K562 (cell line): ENCODE results near the gene HAL. TPM values are rescaled to one million over a fixed set of nuclear protein-coding genes. Genes with fewer than 3 reads are reported as not detected.

Experiments
- DNMT1 ChIP-seq: fragments of 450-650 bp; IDR thresholded peaks from 2 replicates; pipeline ENCODE4 v1.6.1; 2016; ENCODE audit warnings: antibody characterized with exemption, mild to moderate bottlenecking
- ESRRB ChIP-seq: fragments of 250-450 bp; sonication (Bioruptor Pico); IDR thresholded peaks from 2 replicates; pipeline ENCODE4 v1.5.0; 2020; ENCODE audit warnings: mild to moderate bottlenecking, moderate library complexity, borderline replicate concordance
- GABPA ChIP-seq: fragments of 200-800 bp; sonication (Bioruptor generic); conservative IDR thresholded peaks from 2 replicates; pipeline ENCODE4 v1.6.1; 2016; ENCODE audit warnings: low read depth, missing genetic modification characterization, missing compliant biosample characterization
- HINFP ChIP-seq: fragments of 450-650 bp; conservative IDR thresholded peaks from 2 replicates; pipeline ENCODE4 v1.6.1; 2016; ENCODE audit warnings: missing genetic modification characterization, low read depth, mild to moderate bottlenecking, control low read depth, missing compliant biosample characterization
- KAT8 ChIP-seq: fragments of 450-650 bp; IDR thresholded peaks from 2 replicates; pipeline ENCODE4 v1.6.1; 2016; ENCODE audit warnings: low read depth, mild to moderate bottlenecking
- MTA1 ChIP-seq: fragments of 450-650 bp; IDR thresholded peaks from 2 replicates; pipeline ENCODE4 v1.6.1; 2017; ENCODE audit warnings: borderline replicate concordance
- NCOA1 ChIP-seq: fragments of 450-650 bp; IDR thresholded peaks from 2 replicates; pipeline ENCODE4 v1.6.1; 2016; ENCODE audit warnings: low read depth
- NKRF ChIP-seq: fragments of 450-650 bp; IDR thresholded peaks from 2 replicates; pipeline ENCODE4 v1.6.1; 2016; ENCODE audit warnings: borderline replicate concordance
- SIN3A ChIP-seq, 2 experiments: fragments of 150-350 bp in 1 of 2; IDR thresholded peaks; 2 replicates each; pipeline ENCODE4 v1.6.1; 2011 to 2016; ENCODE audit warnings: borderline replicate concordance in 2 of 2, low read depth in 2 of 2, low read length in 2 of 2, mild to moderate bottlenecking in 2 of 2, moderate library complexity in 2 of 2; ENCODE audit not compliant: control insufficient read depth in 1 of 2
- SMARCC2 ChIP-seq: fragments of 450-650 bp; IDR thresholded peaks from 2 replicates; pipeline ENCODE4 v1.6.1; 2017; ENCODE audit warnings: antibody characterized with exemption, moderate library complexity, mild to moderate bottlenecking, low read depth
- ZNF277 ChIP-seq: fragments of 250-450 bp; sonication (Bioruptor Pico); IDR thresholded peaks from 2 replicates; pipeline ENCODE4 v1.8.0; 2022; ENCODE audit warnings: inconsistent platforms, mild to moderate bottlenecking, moderate library complexity, borderline replicate concordance
- ZNF384 ChIP-seq: IDR thresholded peaks from 2 replicates; pipeline ENCODE4 v1.6.1; 2012; ENCODE audit warnings: low read depth, low read length, improper control_type of control experiment
- ZNF431 ChIP-seq: sonication (generic); formaldehyde crosslinking; IDR thresholded peaks from 2 replicates; pipeline ENCODE4 v1.8.0; 2022; ENCODE audit warnings: mild to moderate bottlenecking, missing genetic modification reagents
- ZNF655 ChIP-seq: fragments of 250-450 bp; sonication (Bioruptor Pico); IDR thresholded peaks from 2 replicates; pipeline ENCODE4 v1.5.0; 2021
- polyA plus RNA-seq, 8 experiments: library from polyadenylated mRNA; depleted of rRNA in 4 of 8; stranded (reverse) in 5 of 8; unstranded in 3 of 8; fragments of >200 nt; fragmentation: Nextera tagmentation in 2 of 8; fragmentation: Illumina TruSeq in 1 of 8; extraction: Ambion mirVana in 2 of 8; extraction: Trizol in 1 of 8; gene quantifications; 2 replicates each; pipeline versions ENCODE4 v1.2.1 to v1.2.3, GENCODE V29; 2011 to 2014; ENCODE audit warnings: inconsistent platforms in 1 of 8, missing spikeins in 1 of 8
- total RNA-seq, 7 experiments: library from RNA; depleted of rRNA in 6 of 7; stranded (reverse); fragments of >200 nt in 6 of 7; fragmentation: Illumina TruSeq in 2 of 7; extraction: Trizol in 2 of 7; gene quantifications; 2 replicates each; pipeline versions ENCODE4 v1.2.1 to v1.2.3, GENCODE V29; 2011 to 2021; ENCODE audit warnings: low replicate concordance in 1 of 7
- TF ChIP-seq, protein P1 (sequence below), 3 experiments: fragments of 200-800 bp in 1 of 3; fragments of 250-450 bp in 1 of 3; fragments of 450-650 bp in 1 of 3; sonication (Bioruptor Pico) in 1 of 3; sonication (Bioruptor generic) in 1 of 3; formaldehyde crosslinking in 1 of 3; IDR thresholded peaks; 2 replicates each; pipeline versions ENCODE4 v1.6.1 to v1.8.0; 2016 to 2022; ENCODE audit warnings: mild to moderate bottlenecking in 2 of 3, missing genetic modification characterization in 2 of 3, missing compliant biosample characterization in 1 of 3, moderate library complexity in 1 of 3

The HAL gene
- total and polyA plus RNA-seq, 9 of the 15 experiments (the other 6 are each of a cell fraction or from before 2014, with no cell fraction given), result 0.03 to 0.36 (median 0.20) TPM; not detected in 4

DNA sequence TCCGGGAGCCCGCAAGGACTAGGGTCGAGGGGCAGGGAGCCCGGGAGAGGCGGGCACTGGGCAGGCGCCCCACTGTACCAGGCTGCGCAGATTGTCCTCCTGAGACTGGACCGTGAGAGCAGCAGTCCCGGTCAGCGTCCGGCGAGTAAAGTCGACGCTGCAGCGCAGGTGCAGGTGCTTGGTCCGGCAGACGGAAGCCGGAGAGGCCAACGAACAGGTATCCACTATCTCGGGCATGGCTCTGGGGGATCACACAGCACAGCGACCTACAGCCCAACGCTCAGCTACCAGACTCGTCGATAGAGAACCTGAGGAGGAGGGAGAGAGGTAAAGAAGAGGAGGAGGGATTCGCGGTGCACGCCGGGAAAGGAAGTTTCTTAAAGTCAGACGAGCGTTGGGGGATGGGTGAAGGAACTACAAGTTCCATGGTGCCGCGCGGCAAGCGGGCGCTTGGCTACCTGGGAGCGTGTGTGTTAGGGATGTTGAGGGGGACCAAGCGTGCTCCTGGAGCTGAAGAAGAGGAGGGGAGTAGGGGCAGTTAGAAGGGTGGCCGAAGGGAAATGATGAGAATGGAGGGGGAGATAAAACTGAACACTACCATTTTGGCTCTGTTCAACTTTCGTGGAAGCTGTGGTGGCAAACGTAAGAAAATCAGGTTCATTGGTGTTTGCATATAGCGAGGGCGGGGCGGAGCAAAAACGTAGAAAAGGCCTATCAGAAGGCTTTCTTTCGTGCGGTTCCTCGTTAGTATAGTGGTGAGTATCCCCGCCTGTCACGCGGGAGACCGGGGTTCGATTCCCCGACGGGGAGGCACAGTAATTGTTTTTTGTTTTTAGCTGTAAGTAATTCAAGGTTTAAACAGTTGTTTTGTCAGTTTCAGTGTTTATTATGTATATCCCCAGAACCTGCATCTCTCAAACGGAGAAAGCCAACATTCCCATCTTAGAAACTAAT is 39.4 kb upstream of the HAL start, which contains the start of gene LTA4H (continued):
- TF ChIP-seq ZNF431 (CRISPR knock-in tag) (no peak), NKRF (peak; percentile 77), HINFP (tag) (no peak), MTA1 (peak; percentile 56; the same call in 1 of the 2 replicates), ESRRB (CRISPR knock-in tag) (no peak), GABPA (tag) (no peak), ZNF655 (no peak), NCOA1 (0 out of 2 replicates have a peak, but pooled peaks have one; percentile 35), SMARCC2 (no peak), DNMT1 (no peak; the same call in 1 of the 2 replicates), ZNF384 (no peak), ZNF277 (CRISPR knock-in tag) (no peak), SIN3A (IDR thresholded peaks at IDR 0.05; ENCODE audit: borderline replicate concordance in 2 of 2, control insufficient read depth in 1 of 2, low read depth in 2 of 2, low read length in 2 of 2) (peak in 1 of 2 experiments; percentile 70; a peak in 3 of 4 replicates), KAT8 (no peak)
- TF ChIP-seq, protein P1, sequence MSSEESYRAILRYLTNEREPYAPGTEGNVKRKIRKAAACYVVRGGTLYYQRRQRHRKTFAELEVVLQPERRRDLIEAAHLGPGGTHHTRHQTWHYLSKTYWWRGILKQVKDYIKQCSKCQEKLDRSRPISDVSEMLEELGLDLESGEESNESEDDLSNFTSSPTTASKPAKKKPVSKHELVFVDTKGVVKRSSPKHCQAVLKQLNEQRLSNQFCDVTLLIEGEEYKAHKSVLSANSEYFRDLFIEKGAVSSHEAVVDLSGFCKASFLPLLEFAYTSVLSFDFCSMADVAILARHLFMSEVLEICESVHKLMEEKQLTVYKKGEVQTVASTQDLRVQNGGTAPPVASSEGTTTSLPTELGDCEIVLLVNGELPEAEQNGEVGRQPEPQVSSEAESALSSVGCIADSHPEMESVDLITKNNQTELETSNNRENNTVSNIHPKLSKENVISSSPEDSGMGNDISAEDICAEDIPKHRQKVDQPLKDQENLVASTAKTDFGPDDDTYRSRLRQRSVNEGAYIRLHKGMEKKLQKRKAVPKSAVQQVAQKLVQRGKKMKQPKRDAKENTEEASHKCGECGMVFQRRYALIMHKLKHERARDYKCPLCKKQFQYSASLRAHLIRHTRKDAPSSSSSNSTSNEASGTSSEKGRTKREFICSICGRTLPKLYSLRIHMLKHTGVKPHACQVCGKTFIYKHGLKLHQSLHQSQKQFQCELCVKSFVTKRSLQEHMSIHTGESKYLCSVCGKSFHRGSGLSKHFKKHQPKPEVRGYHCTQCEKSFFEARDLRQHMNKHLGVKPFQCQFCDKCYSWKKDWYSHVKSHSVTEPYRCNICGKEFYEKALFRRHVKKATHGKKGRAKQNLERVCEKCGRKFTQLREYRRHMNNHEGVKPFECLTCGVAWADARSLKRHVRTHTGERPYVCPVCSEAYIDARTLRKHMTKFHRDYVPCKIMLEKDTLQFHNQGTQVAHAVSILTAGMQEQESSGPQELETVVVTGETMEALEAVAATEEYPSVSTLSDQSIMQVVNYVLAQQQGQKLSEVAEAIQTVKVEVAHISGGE (CRISPR knock-in tag; IDR thresholded peaks at IDR 0.05), result peak in 1 of 3 experiments; percentile 63; a peak in 2 of 6 replicates
